HepG2 (cell line): ENCODE data around the gene MREG. TPM values are rescaled to one million over a fixed set of nuclear protein-coding genes. Genes with fewer than 3 reads are reported as not detected.

Experiments used
- ATAC-seq: fragments of 200-7000 bp; cut with Tn5 transposase; 3 replicates; pipeline ENCODE4 v1.9.1; 2020; ENCODE audit warnings: mild to moderate bottlenecking, moderate library complexity
- BruUV-seq: library from RNA; stranded (reverse); fragments of 400-500 nt; replicated peaks from 2 replicates; lab custom pipeline; 2021; lab: Mats Ljungman, UMichigan
- CTCF ChIA-PET: fragments of 300-600 bp; formaldehyde crosslinking; extraction: SDS; loops from one replicate; lab custom pipeline; 2021; ENCODE audit warnings: low total read pairs, inconsistent platforms, low intra/inter-chr PET ratio; lab: Yijun Ruan, JAX
- POLR2A ChIA-PET: fragments of 350-600 bp; sonication (Branson Sonifier 250); formaldehyde crosslinking; loops from one replicate; lab custom pipeline; 2020; ENCODE audit warnings: antibody characterized with exemption, inconsistent platforms; lab: Yijun Ruan, JAX
- DNase-seq: peaks from one replicate; pipeline ENCODE4 v3.0.0-alpha.2; 2015; ENCODE audit warnings: low spot score
- FAIRE-seq: peaks from 3 replicates; lab custom pipeline; 2011; peaks lifted over from hg19 to GRCh38; lab: Jason Lieb, UNC
- H2AFZ ChIP-seq: one replicate; pipeline ENCODE4 v1.6.1; 2011; ENCODE audit warnings: low read length, inconsistent platforms
- H3K27ac ChIP-seq: fragments of 300-600 bp; 3 replicates; pipeline ENCODE4 v1.8.0; 2011; ENCODE audit warnings: mixed run types, mild to moderate bottlenecking, mixed read lengths, low read length, inconsistent platforms; ENCODE audit not compliant: insufficient read depth; ENCODE audit errors: extremely low read length
- H3K27me3 ChIP-seq, 2 experiments: fragments of 200-600 bp in 1 of 2; 2 replicates in 1 of 2; 3 replicates in 1 of 2; pipeline versions ENCODE4 v1.6.0 to v1.8.0; 2011; ENCODE audit warnings: low read length in 2 of 2, mild to moderate bottlenecking in 2 of 2, moderate library complexity in 2 of 2, inconsistent platforms in 1 of 2; ENCODE audit not compliant: insufficient read depth in 2 of 2, control insufficient read depth in 1 of 2
- H3K36me3 ChIP-seq, 2 experiments: fragments of 200-600 bp in 1 of 2; replicated peaks in 1 of 2; 2 replicates in 1 of 2; 3 replicates in 1 of 2; pipeline versions ENCODE4 v1.5.1 to v1.8.0; 2011; ENCODE audit warnings: low read length in 2 of 2, inconsistent platforms in 1 of 2; ENCODE audit not compliant: insufficient read depth in 2 of 2, control insufficient read depth in 1 of 2
- H3K4me1 ChIP-seq: 2 replicates; pipeline ENCODE4 v1.5.1; 2012; ENCODE audit warnings: low read length, inconsistent platforms; ENCODE audit not compliant: insufficient read depth
- H3K4me2 ChIP-seq: 2 replicates; pipeline ENCODE4 v1.6.0; 2011; ENCODE audit warnings: low read depth, low read length, inconsistent platforms
- H3K4me3 ChIP-seq, 3 experiments: fragments of 200-600 bp in 1 of 3; sonication (generic), shearing (Covaris generic) in 1 of 3; replicated peaks in 1 of 3; 2 replicates each; pipeline ENCODE4 v1.5.1; 2011 to 2016; ENCODE audit warnings: low read length in 3 of 3, inconsistent platforms in 2 of 3, low read depth in 2 of 3, mild to moderate bottlenecking in 2 of 3, control low read depth in 1 of 3, mixed read lengths in 1 of 3; ENCODE audit not compliant: insufficient read depth in 1 of 3
- H3K79me2 ChIP-seq: one replicate; pipeline ENCODE4 v1.6.1; 2011; ENCODE audit warnings: low read length, inconsistent platforms; ENCODE audit not compliant: insufficient read depth
- H3K9ac ChIP-seq: 2 replicates; pipeline ENCODE4 v1.6.0; 2011; ENCODE audit warnings: mild to moderate bottlenecking, low read depth, low read length, inconsistent platforms; ENCODE audit not compliant: insufficient read depth
- H3K9me3 ChIP-seq: 2 replicates; pipeline ENCODE4 v1.5.1; 2012; ENCODE audit warnings: mild to moderate bottlenecking, low read length
- H4K20me1 ChIP-seq: 2 replicates; pipeline ENCODE4 v1.6.0; 2011; ENCODE audit warnings: inconsistent platforms, mild to moderate bottlenecking, low read length, moderate library complexity; ENCODE audit not compliant: insufficient read depth
- ATF1 ChIP-seq: IDR thresholded peaks from 2 replicates; pipeline ENCODE4 v1.6.1; 2016; ENCODE audit warnings: mild to moderate bottlenecking, control low read depth
- CENPBD1 ChIP-seq: sonication (generic); formaldehyde crosslinking; IDR thresholded peaks from 2 replicates; pipeline ENCODE4 v1.8.0; 2022; ENCODE audit warnings: missing genetic modification reagents, low read depth, mild to moderate bottlenecking, borderline replicate concordance
- FOSL2 ChIP-seq: sonication (generic); formaldehyde crosslinking; IDR thresholded peaks from 2 replicates; pipeline ENCODE4 v1.4.0; 2020; ENCODE audit warnings: missing genetic modification reagents
- FOXA3 ChIP-seq: IDR thresholded peaks from 2 replicates; pipeline ENCODE4 v1.6.1; 2016; ENCODE audit warnings: missing genetic modification reagents, missing compliant biosample characterization
- GPN1 ChIP-seq: sonication (generic); formaldehyde crosslinking; IDR thresholded peaks from 2 replicates; pipeline ENCODE4 v1.5.1; 2020; ENCODE audit warnings: missing genetic modification reagents, borderline replicate concordance
- HNF4G ChIP-seq, 2 experiments: sonication (generic) in 1 of 2; formaldehyde crosslinking in 1 of 2; IDR thresholded peaks; 2 replicates each; pipeline versions ENCODE4 v1.4.0 to v1.6.1; 2011 to 2020; ENCODE audit warnings: borderline replicate concordance in 2 of 2, low read depth in 2 of 2, mild to moderate bottlenecking in 2 of 2, low read length in 1 of 2, missing genetic modification reagents in 1 of 2, moderate library complexity in 1 of 2
- MTF2 ChIP-seq: sonication (generic); formaldehyde crosslinking; IDR thresholded peaks from 2 replicates; pipeline ENCODE4 v1.5.0; 2020; ENCODE audit warnings: missing genetic modification reagents, borderline replicate concordance
- NFYC ChIP-seq: IDR thresholded peaks from 2 replicates; pipeline ENCODE4 v1.6.1; 2016; ENCODE audit warnings: missing genetic modification reagents, missing compliant biosample characterization
- PCBP2 ChIP-seq: fragments of 200-400 bp; formaldehyde crosslinking; optimal IDR thresholded peaks from 2 replicates; pipeline ENCODE3; 2018; ENCODE audit warnings: low read length, low read depth; ENCODE audit not compliant: poor library complexity, severe bottlenecking
- POGZ ChIP-seq: sonication (generic); formaldehyde crosslinking; IDR thresholded peaks from 2 replicates; pipeline ENCODE4 v1.4.0; 2020; ENCODE audit warnings: mild to moderate bottlenecking, missing genetic modification reagents
- RARA ChIP-seq: IDR thresholded peaks from 2 replicates; pipeline ENCODE4 v1.6.1; 2016; ENCODE audit warnings: missing genetic modification reagents, missing compliant biosample characterization
- SALL2 ChIP-seq: sonication (generic); formaldehyde crosslinking; IDR thresholded peaks from 2 replicates; pipeline ENCODE4 v1.8.1; 2023; ENCODE audit warnings: mild to moderate bottlenecking, missing genetic modification reagents, inconsistent platforms
- TAF1 ChIP-seq: sonication (generic); formaldehyde crosslinking; IDR thresholded peaks from 2 replicates; pipeline ENCODE4 v1.4.0; 2020; ENCODE audit warnings: missing genetic modification reagents
- ZBTB38 ChIP-seq: sonication (generic); formaldehyde crosslinking; IDR thresholded peaks from 2 replicates; pipeline ENCODE4 v1.5.1; 2020; ENCODE audit warnings: mild to moderate bottlenecking, missing genetic modification reagents
- ZBTB7A ChIP-seq: sonication (generic); formaldehyde crosslinking; IDR thresholded peaks from 2 replicates; pipeline ENCODE4 v1.8.0; 2022; ENCODE audit warnings: mild to moderate bottlenecking, missing genetic modification reagents
- ZNF207 ChIP-seq: fragments of 450-650 bp; IDR thresholded peaks from 2 replicates; pipeline ENCODE4 v1.6.1; 2016; ENCODE audit warnings: antibody characterized with exemption, borderline replicate concordance
- ZNF234 ChIP-seq: sonication (generic); formaldehyde crosslinking; conservative IDR thresholded peaks from 2 replicates; pipeline ENCODE4 v1.5.1; 2020; ENCODE audit warnings: mild to moderate bottlenecking, missing genetic modification reagents
- ZNF331 ChIP-seq: sonication (generic); formaldehyde crosslinking; IDR thresholded peaks from 2 replicates; pipeline ENCODE4 v1.4.0; 2020; ENCODE audit warnings: missing genetic modification reagents
- ZNF687 ChIP-seq: sonication (generic); formaldehyde crosslinking; IDR thresholded peaks from 2 replicates; pipeline ENCODE4 v1.5.1; 2020; ENCODE audit warnings: mild to moderate bottlenecking, missing genetic modification reagents, moderate library complexity
- ZNF83 ChIP-seq: sonication (generic); formaldehyde crosslinking; IDR thresholded peaks from 2 replicates; pipeline ENCODE4 v1.4.0; 2020; ENCODE audit warnings: missing genetic modification reagents, mild to moderate bottlenecking, borderline replicate concordance
- WGBS: methylation state at CpG from one replicate; pipeline ENCODE4 v1.1.6; 2017; ENCODE audit warnings: low lambda C conversion rate; 5-methylcytosine and 5-hydroxymethylcytosine counted together
- in situ Hi-C: cut with HindIII; loops from 2 replicates; pipeline ENCODE4 v1.10.0; 2017; ENCODE audit warnings: low pct_unique_long_range_greater_than_20kb; ENCODE audit not compliant: extremely low pct_ligation_motif_present
- intact Hi-C: fragments of 100-400 bp; cut with micrococcal nuclease; formaldehyde crosslinking; loops from one replicate; pipeline ENCODE4 v1.10.0; 2022; ENCODE audit not compliant: unreplicated experiment
- polyA plus RNA-seq, 8 experiments: library from polyadenylated mRNA; depleted of rRNA in 3 of 8; stranded (reverse) in 7 of 8; unstranded in 1 of 8; fragments of >200 nt; fragmentation: Illumina TruSeq in 4 of 8; extraction: Trizol in 4 of 8; gene quantifications; 2 replicates each; pipeline versions ENCODE4 v1.2.1 to v1.2.3, GENCODE V29; 2011 to 2016; ENCODE audit warnings: low read depth in 4 of 8, missing spikeins in 1 of 8, mixed read lengths in 1 of 8; ENCODE audit not compliant: insufficient read depth in 1 of 8
- total RNA-seq, 5 experiments: library from RNA; depleted of rRNA; stranded (reverse); fragments of >200 nt; fragmentation: Illumina TruSeq; extraction: Trizol; gene quantifications; 2 replicates each; pipeline ENCODE4 v1.2.3, GENCODE V29; 2016; ENCODE audit warnings: low read depth in 1 of 5

Gene MREG
- total and polyA plus RNA-seq, 2 of the 13 experiments (the other 11 are each of a cell fraction or from before 2014, with no cell fraction given) = 7.5 to 23.3 TPM

- Histone ChIP-seq H3K4me3 (no peak overlapping the region), H3K9ac (no peak overlapping the region), H3K27me3 (no peaks in the 10 kb centered on the region), H3K4me2 (no peak overlapping the region), H3K36me3 (no peaks in the 10 kb centered on the region), H3K79me2 (no peaks in the 10 kb centered on the region), H3K27ac (no peak overlapping the region), H2AFZ (no peak overlapping the region), H3K9me3 (no peaks in the 10 kb centered on the region), H3K4me1 (peaks cover 42% of the 10 kb centered on the region), H4K20me1 (no peaks in the 10 kb centered on the region)
- DNase-seq = peak; percentile 55
- BruUV-seq = no TSS peak
- ChIA-PET POLR2A (no interaction called here), CTCF (no interaction called here)
- WGBS = 90% methylated on average over 3 of the region's 3 CpGs
- ATAC-seq = no peak
- in situ Hi-C loops = loop anchor here (5.0 kb wide), 2 partner anchors 125 to 490 kb away; no protein-coding TSS in a partner anchor
- no peak for FAIRE-seq
- intact Hi-C loops = loop anchor here (2.0 to 5.0 kb wide), 4 partner anchors 95 to 505 kb away; no protein-coding TSS in a partner anchor
- peak; percentile 22; the same call in 1 of the 2 replicates for TF ChIP-seq RARA (CRISPR knock-in tag)
- no peak for TF ChIP-seq HNF4G (IDR thresholded peaks at IDR 0.05; ENCODE audit: borderline replicate concordance, low read depth, low read length)
- no peak for TF ChIP-seq HNF4G (CRISPR knock-in tag; IDR thresholded peaks at IDR 0.05; ENCODE audit: borderline replicate concordance, low read depth)
- peak; percentile 51; the same call in 1 of the 2 replicates for TF ChIP-seq ZBTB38 (CRISPR knock-in tag)
- TF ChIP-seq ZNF234 (CRISPR knock-in tag) = no peak
- TF ChIP-seq MTF2 (CRISPR knock-in tag) = no peak
- no peak for TF ChIP-seq ATF1 (CRISPR knock-in tag)
- no peak for TF ChIP-seq FOXA3 (CRISPR knock-in tag)
- TF ChIP-seq PCBP2 = no peak
- TF ChIP-seq CENPBD1 = no peak
- no peak for TF ChIP-seq ZNF83 (CRISPR knock-in tag)
- TF ChIP-seq ZNF207 = no peak
- TF ChIP-seq FOSL2 (CRISPR knock-in tag) = peak; percentile 92
- peak; percentile 21; the same call in 1 of the 2 replicates for TF ChIP-seq ZNF687 (CRISPR knock-in tag)
- TF ChIP-seq SALL2 (CRISPR knock-in tag) = no peak
- no peak for TF ChIP-seq ZBTB7A (CRISPR knock-in tag)
- TF ChIP-seq POGZ (CRISPR knock-in tag) = 0 out of 2 replicates have a peak, but pooled peaks have one; percentile 42
- TF ChIP-seq ZNF331 (CRISPR knock-in tag) = no peak
- no peak for TF ChIP-seq GPN1 (CRISPR knock-in tag)
- no peak for TF ChIP-seq TAF1 (CRISPR knock-in tag)
- TF ChIP-seq NFYC (CRISPR knock-in tag) = no peak
Measured at GRCh38 chr2:215921895-215922294, 91.5 kb downstream of the MREG start.
